Measurements from ENCODE around the gene FOXS1. TPM values are rescaled to one million over a fixed set of nuclear protein-coding genes. Genes with fewer than 3 reads are reported as not detected.

The FOXS1 gene
- total RNA-seq, 1 donor from 2014 or later, result 26.0 TPM

GRCh38 chr20:31819083-31819784 lies 26.2 kb downstream of the FOXS1 start, which contains the start of gene MYLK2:
Gene MYLK2 (plus strand): TSS chr20:31819356. CDS start chr20:31819581, 225 bp downstream.
- no peak within 1 kb of the TSS for H2AFZ ChIP-seq (ENCODE audit: low read depth, low read length)
- H3K9me3 Mint-ChIP-seq (ENCODE audit: unreplicated experiment), result no peaks in the 10 kb centered on the region
- no peak within 1 kb of the TSS for H3K9ac ChIP-seq (ENCODE audit: low read length)
- peaks cover 2% of the 10 kb centered on the region for H3K36me3 Mint-ChIP-seq (ENCODE audit: low read depth, unreplicated experiment)
- no peak for TF ChIP-seq CTCF (IDR thresholded peaks at IDR 0.05; ENCODE audit: insufficient read depth, low read depth, low read length)
- TF ChIP-seq EZH2 (IDR thresholded peaks at IDR 0.05; ENCODE audit: insufficient read depth, low read length), result no peak
- no peak for FAIRE-seq
- DNase-seq (ENCODE audit: low read depth), result no peak
- no peaks in the 10 kb centered on the region for H4K20me1 ChIP-seq (ENCODE audit: insufficient read depth, low read length)
- no peak within 1 kb of the TSS for H3K4me3 ChIP-seq (ENCODE audit: insufficient read depth, low read depth, low read length)
- peaks cover 35% of the 10 kb centered on the region for H3K27me3 Mint-ChIP-seq (ENCODE audit: low read depth, unreplicated experiment)
- H3K36me3 ChIP-seq (ENCODE audit: insufficient read depth, low read length), result no peaks in the 10 kb centered on the region
- H3K79me2 ChIP-seq (ENCODE audit: insufficient read depth, low read length), result no peaks in the 10 kb centered on the region
- H3K4me1 ChIP-seq (ENCODE audit: insufficient read depth, low read length), result peaks cover 17% of the 10 kb centered on the region
- H3K4me2 ChIP-seq (ENCODE audit: low read length), result no peak within 1 kb of the TSS
- H3K4me1 Mint-ChIP-seq (ENCODE audit: low read depth, unreplicated experiment), result peaks cover 15% of the 10 kb centered on the region
- H3K27me3 ChIP-seq (ENCODE audit: insufficient read depth, low read length), result no peaks in the 10 kb centered on the region
- no peaks in the 10 kb centered on the region for H3K9me3 ChIP-seq (ENCODE audit: insufficient read depth, low read depth, low read length)
- H3K4me3 Mint-ChIP-seq (ENCODE audit: unreplicated experiment), result no peak within 1 kb of the TSS
- H3K27ac ChIP-seq (ENCODE audit: low read depth, low read length), result no peak within 1 kb of the TSS
- H3K27ac Mint-ChIP-seq (ENCODE audit: unreplicated experiment), result no peak within 1 kb of the TSS

DNA sequence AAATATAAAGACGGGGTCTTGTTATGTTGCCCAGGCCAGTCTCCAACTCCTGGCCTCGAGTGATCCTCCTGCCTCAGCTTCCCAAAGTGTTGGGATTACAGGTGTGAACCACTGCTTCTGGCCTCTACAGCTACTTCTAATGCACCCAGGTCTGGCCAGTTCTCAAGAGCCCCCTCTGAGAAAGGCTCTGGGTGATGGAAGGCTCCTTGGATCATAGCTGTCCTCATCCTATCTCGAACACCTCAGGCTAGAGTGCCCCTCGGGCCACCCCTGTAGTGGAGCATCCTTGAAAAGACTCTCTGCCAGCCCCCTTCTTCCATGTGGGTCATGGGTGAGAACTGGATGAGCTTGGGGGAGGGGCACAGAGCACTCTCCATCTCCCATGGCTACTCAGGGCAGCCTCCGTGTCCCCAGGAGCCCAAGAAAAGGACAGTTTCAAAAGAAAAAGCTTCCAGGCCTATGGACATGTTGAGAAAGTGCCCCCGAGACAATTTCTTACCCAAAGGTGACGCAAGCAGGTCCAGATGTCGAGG lies 27.0 kb downstream of the FOXS1 start:
- Histone ChIP-seq H2AFZ (ENCODE audit: low read depth, low read length) (no peak overlapping the region), H3K27ac (ENCODE audit: low read depth, low read length) (no peak overlapping the region), H3K4me3 (ENCODE audit: insufficient read depth, low read depth, low read length) (no peak overlapping the region), H4K20me1 (ENCODE audit: insufficient read depth, low read length) (no peaks in the 10 kb centered on the region), H3K4me2 (ENCODE audit: low read length) (no peak overlapping the region), H3K36me3 (ENCODE audit: insufficient read depth, low read length) (no peaks in the 10 kb centered on the region), H3K27me3 (ENCODE audit: insufficient read depth, low read length) (no peaks in the 10 kb centered on the region), H3K79me2 (ENCODE audit: insufficient read depth, low read length) (no peaks in the 10 kb centered on the region), H3K4me1 (ENCODE audit: insufficient read depth, low read length) (peaks cover 9% of the 10 kb centered on the region), H3K9ac (ENCODE audit: low read length) (no peak overlapping the region), H3K9me3 (ENCODE audit: insufficient read depth, low read depth, low read length) (no peaks in the 10 kb centered on the region)
- H3K4me1 Mint-ChIP-seq (ENCODE audit: low read depth, unreplicated experiment), result peaks cover 15% of the 10 kb centered on the region
- H3K4me3 Mint-ChIP-seq (ENCODE audit: unreplicated experiment), result no peak overlapping the region
- peaks cover 2% of the 10 kb centered on the region for H3K36me3 Mint-ChIP-seq (ENCODE audit: low read depth, unreplicated experiment)
- no peak for DNase-seq (ENCODE audit: low read depth)
- TF ChIP-seq CTCF (IDR thresholded peaks at IDR 0.05; ENCODE audit: insufficient read depth, low read depth, low read length) (no peak), EZH2 (IDR thresholded peaks at IDR 0.05; ENCODE audit: insufficient read depth, low read length) (no peak)
- H3K9me3 Mint-ChIP-seq (ENCODE audit: unreplicated experiment), result no peaks in the 10 kb centered on the region
- H3K27me3 Mint-ChIP-seq (ENCODE audit: low read depth, unreplicated experiment), result peaks cover 34% of the 10 kb centered on the region
- no peak for FAIRE-seq
- no peak overlapping the region for H3K27ac Mint-ChIP-seq (ENCODE audit: unreplicated experiment)

DNA sequence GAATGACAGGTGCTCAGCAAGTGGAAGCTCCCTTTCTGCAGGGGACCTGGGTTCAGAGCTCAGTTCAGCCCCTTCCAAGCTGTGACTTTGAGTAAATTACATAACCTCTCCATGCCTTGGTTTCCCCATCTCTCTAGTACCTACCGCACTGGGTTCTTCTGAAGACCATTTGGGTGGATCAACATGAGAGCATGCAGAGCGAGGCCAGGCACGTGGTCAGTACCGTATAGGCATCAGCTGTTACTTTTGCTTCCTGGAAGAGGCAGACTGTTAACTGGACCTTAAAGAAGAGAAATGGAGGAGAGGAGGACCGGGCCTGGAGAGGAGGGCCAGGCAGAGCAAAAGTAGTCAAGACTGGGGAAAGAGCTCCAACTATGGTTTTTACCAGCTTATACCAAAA lies 27.9 kb downstream of the FOXS1 start:
- peaks cover 6% of the 10 kb centered on the region for H3K4me1 ChIP-seq (ENCODE audit: insufficient read depth, low read length)
- H3K79me2 ChIP-seq (ENCODE audit: insufficient read depth, low read length), result no peaks in the 10 kb centered on the region
- no peak for FAIRE-seq
- peaks cover 34% of the 10 kb centered on the region for H3K27me3 Mint-ChIP-seq (ENCODE audit: low read depth, unreplicated experiment)
- no peak for DNase-seq (ENCODE audit: low read depth)
- H3K4me3 Mint-ChIP-seq (ENCODE audit: unreplicated experiment), result no peak overlapping the region
- no peak overlapping the region for H2AFZ ChIP-seq (ENCODE audit: low read depth, low read length)
- no peak for TF ChIP-seq EZH2 (IDR thresholded peaks at IDR 0.05; ENCODE audit: insufficient read depth, low read length)
- no peak for TF ChIP-seq CTCF (IDR thresholded peaks at IDR 0.05; ENCODE audit: insufficient read depth, low read depth, low read length)
- no peaks in the 10 kb centered on the region for H3K9me3 ChIP-seq (ENCODE audit: insufficient read depth, low read depth, low read length)
- H4K20me1 ChIP-seq (ENCODE audit: insufficient read depth, low read length), result no peaks in the 10 kb centered on the region
- H3K4me3 ChIP-seq (ENCODE audit: insufficient read depth, low read depth, low read length), result no peak overlapping the region
- no peak overlapping the region for H3K27ac Mint-ChIP-seq (ENCODE audit: unreplicated experiment)
- H3K27ac ChIP-seq (ENCODE audit: low read depth, low read length), result no peak overlapping the region
- no peak overlapping the region for H3K9ac ChIP-seq (ENCODE audit: low read length)
- no peaks in the 10 kb centered on the region for H3K27me3 ChIP-seq (ENCODE audit: insufficient read depth, low read length)
- no peaks in the 10 kb centered on the region for H3K36me3 ChIP-seq (ENCODE audit: insufficient read depth, low read length)
- H3K4me2 ChIP-seq (ENCODE audit: low read length), result no peak overlapping the region
- no peaks in the 10 kb centered on the region for H3K9me3 Mint-ChIP-seq (ENCODE audit: unreplicated experiment)
- H3K36me3 Mint-ChIP-seq (ENCODE audit: low read depth, unreplicated experiment), result peaks cover 2% of the 10 kb centered on the region
- H3K4me1 Mint-ChIP-seq (ENCODE audit: low read depth, unreplicated experiment), result peaks cover 20% of the 10 kb centered on the region
